Body of pancreas (tissue), 4 donors: ENCODE data around the gene ADAMTSL4. TPM values are rescaled to one million over a fixed set of nuclear protein-coding genes. Genes with fewer than 3 reads are reported as not detected.

ENCODE experiments used
- ATAC-seq: fragments of 150-250 bp; one replicate; pipeline ENCODE4 v1.9.1; 2016
- DNase-seq, 4 donors: peaks; one replicate each; pipeline ENCODE4 v3.0.0-alpha.2; 2019
- H3K27ac ChIP-seq, 4 donors: fragments of 200-600 bp; sonication (generic); 1 replicate in 3 of 4; 2 replicates in 1 of 4; pipeline versions ENCODE4 v1.5.1 to v1.6.1; 2016 to 2019; ENCODE audit warnings: mild to moderate bottlenecking in 1 of 4, mixed read lengths in 1 of 4, moderate library complexity in 1 of 4
- H3K27me3 ChIP-seq, 2 donors: fragments of 200-600 bp; sonication (generic); one replicate each; pipeline ENCODE4 v1.6.0; 2016; ENCODE audit warnings: mild to moderate bottlenecking in 1 of 2
- H3K36me3 ChIP-seq, 2 donors: fragments of 200-600 bp; sonication (generic); replicated peaks in 1 of 2; 2 replicates each; pipeline ENCODE4 v1.5.1; 2016; ENCODE audit warnings: low read depth in 2 of 2; ENCODE audit not compliant: insufficient read depth in 1 of 2
- H3K4me1 ChIP-seq: fragments of 200-600 bp; sonication (generic); one replicate; pipeline ENCODE4 v1.6.0; 2016
- H3K4me3 ChIP-seq, 2 donors: fragments of 200-600 bp; sonication (generic); 1 replicate in 1 of 2; 2 replicates in 1 of 2; pipeline ENCODE4 v1.5.1; 2016 to 2019
- H3K9me3 ChIP-seq, 3 donors: fragments of 200-600 bp; sonication (generic); 1 replicate in 2 of 3; 2 replicates in 1 of 3; pipeline ENCODE4 v1.5.1; 2016
- CTCF ChIP-seq, 7 experiments: fragments of 450-650 bp in 4 of 7; fragments of 200-600 bp in 3 of 7; sonication (generic) in 3 of 7; IDR thresholded peaks; one replicate each; pipeline ENCODE4 v1.5.1; 2016 to 2019; ENCODE audit warnings: antibody characterized with exemption in 7 of 7
- POLR2A ChIP-seq, 3 donors: fragments of 450-650 bp; IDR thresholded peaks; one replicate each; pipeline ENCODE4 v1.6.1; 2016; ENCODE audit warnings: antibody characterized with exemption in 3 of 3, mild to moderate bottlenecking in 2 of 3
- WGBS, 2 donors: methylation state at CpG; one replicate each; pipeline ENCODE4 v1.1.5; 2017; 5-methylcytosine and 5-hydroxymethylcytosine counted together
- intact Hi-C: fragments of 100-400 bp; cut with DNase I; formaldehyde crosslinking; loops from one replicate; pipeline ENCODE4 v1.15.1; 2023
- total RNA-seq, 2 donors: library from RNA; depleted of rRNA; stranded (reverse); fragments of >200 nt; gene quantifications; one replicate each; pipeline ENCODE4 v1.1.0, GENCODE V29; 2016

The ADAMTSL4 gene
- total RNA-seq, 2 donors from 2014 or later: 4.7 to 7.6 TPM

GRCh38 chr1:150558761-150559655, 9.8 kb downstream of the ADAMTSL4 start:
- Histone ChIP-seq H3K9me3 (no peaks in the 10 kb centered on the region), H3K4me3 (no peak overlapping the region), H3K27ac (peak overlapping the region in 3 of 4 donors; percentile 97 to 100 (median 99)), H3K27me3 (no peaks in the 10 kb centered on the region), H3K4me1 (peaks cover 47% of the 10 kb centered on the region), H3K36me3 (no peaks in the 10 kb centered on the region)
- 51 to 60% methylated on average over 8 to 23 of the region's 28 CpGs for WGBS, 2 donors
- intact Hi-C loops: loop anchor here (10.0 kb wide), 1 partner anchor 94 kb away; no protein-coding TSS in a partner anchor
- DNase-seq (peak in 3 of 4 donors; percentile 64 to 68 (median 67)), ATAC-seq (no peak)
- peak in 2 of 3 donors; percentile 32 to 38 for TF ChIP-seq POLR2A (IDR thresholded peaks at IDR 0.05)
- TF ChIP-seq CTCF (IDR thresholded peaks at IDR 0.05): no peak

DNA sequence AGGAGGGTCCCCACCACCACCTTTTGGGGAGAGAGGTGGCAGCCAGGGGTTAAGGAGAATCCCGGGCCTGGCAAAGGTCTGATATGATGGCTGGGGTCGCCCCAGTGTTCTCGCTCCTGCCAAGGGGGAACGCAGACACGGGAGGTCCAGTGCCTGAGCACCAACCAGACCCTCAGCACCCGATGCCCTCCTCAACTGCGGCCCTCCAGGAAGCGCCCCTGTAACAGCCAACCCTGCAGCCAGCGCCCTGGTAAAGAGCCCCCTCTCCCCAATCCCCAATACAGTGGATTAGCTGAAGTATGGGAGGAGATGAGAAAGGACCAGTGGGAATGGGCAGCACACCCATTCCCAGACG, 10.4 kb downstream of the ADAMTSL4 start:
- 50% methylated on average over 10 of the region's 10 CpGs; no CpG with 5 or more reads in 1 of the 2 donors for WGBS, 2 donors
- no peaks in the 10 kb centered on the region for H3K9me3 ChIP-seq
- ATAC-seq (no peak), DNase-seq (peak in 1 of 4 donors; percentile 9)
- H3K36me3 ChIP-seq: no peaks in the 10 kb centered on the region
- TF ChIP-seq POLR2A (IDR thresholded peaks at IDR 0.05): no peak
- no peak for TF ChIP-seq CTCF (IDR thresholded peaks at IDR 0.05)
- peaks cover 53% of the 10 kb centered on the region for H3K4me1 ChIP-seq
- H3K4me3 ChIP-seq: no peak overlapping the region
- H3K27ac ChIP-seq: peak overlapping the region in 3 of 4 donors; percentile 97 to 100 (median 99)
- H3K27me3 ChIP-seq: no peaks in the 10 kb centered on the region
- intact Hi-C loops: loop anchor here (10.0 kb wide), 1 partner anchor 95 kb away; no protein-coding TSS in a partner anchor

GRCh38 chr1:150560011-150560438, 10.8 kb downstream of the ADAMTSL4 start:
- peak; percentile 16 for ATAC-seq
- no peak overlapping the region for H3K4me3 ChIP-seq

GRCh38 chr1:150560576-150561253, 11.5 kb downstream of the ADAMTSL4 start:
- H3K4me1 ChIP-seq: peaks cover 64% of the 10 kb centered on the region

More at GRCh38 chr1:150560011-150560438, 10.8 kb downstream of the ADAMTSL4 start:
- no peak for TF ChIP-seq POLR2A (IDR thresholded peaks at IDR 0.05)
- TF ChIP-seq CTCF (IDR thresholded peaks at IDR 0.05): peak; percentile 85 to 93 (median 86)
- intact Hi-C loops: no loop called here
- H3K9me3 ChIP-seq: no peaks in the 10 kb centered on the region
- peaks cover 57% of the 10 kb centered on the region for H3K4me1 ChIP-seq
- no peaks in the 10 kb centered on the region for H3K36me3 ChIP-seq
- DNase-seq: peak; percentile 84 to 86 (median 84)
- 7% methylated on average over 9 of the region's 9 CpGs; no CpG with 5 or more reads in 1 of the 2 donors for WGBS, 2 donors
- H3K27ac ChIP-seq: peak overlapping the region; percentile 97 to 100 (median 98)
- H3K27me3 ChIP-seq: no peaks in the 10 kb centered on the region

More at GRCh38 chr1:150560576-150561253, 11.5 kb downstream of the ADAMTSL4 start:
- whole genome bisulfite sequencing, 2 donors: 16 to 18% methylated on average over 16 to 17 of the region's 17 CpGs
- TF ChIP-seq CTCF (IDR thresholded peaks at IDR 0.05): peak; percentile 80 to 95 (median 92)
- TF ChIP-seq POLR2A (IDR thresholded peaks at IDR 0.05): no peak
- DNase-seq (peak; percentile 91 to 93 (median 92)), ATAC-seq (peak; percentile 69)
- Histone ChIP-seq H3K4me3 (no peak overlapping the region), H3K9me3 (no peaks in the 10 kb centered on the region), H3K27ac (peak overlapping the region; percentile 97 to 100 (median 98)), H3K27me3 (no peaks in the 10 kb centered on the region), H3K36me3 (no peaks in the 10 kb centered on the region)
- intact Hi-C loops: no loop called here
